ENCODE results near the gene GDPD4. TPM values are rescaled to one million over a fixed set of nuclear protein-coding genes. Genes with fewer than 3 reads are reported as not detected.

The GDPD4 gene
- total RNA-seq, 6 donors from 2014 or later = not detected

GRCh38 chr11:77197626-77198320 is 103.7 kb downstream of the GDPD4 start:
- 95% methylated on average over 10 to 14 of the region's 14 CpGs for WGBS, 2 donors
- Histone ChIP-seq H3K36me3 (no peaks in the 10 kb centered on the region), H3K9me3 (no peaks in the 10 kb centered on the region), H3K4me1 (no peaks in the 10 kb centered on the region), H3K27ac (no peak overlapping the region), H3K27me3 (no peaks in the 10 kb centered on the region), H3K4me3 (no peak overlapping the region)
- DNase-seq = peak in 1 of 2 donors; percentile 14
- ATAC-seq (ENCODE audit: low FRiP score in 2 of 2) = no peak
- TF ChIP-seq POLR2AphosphoS5 (IDR thresholded peaks at IDR 0.05) (no peak), POLR2A (IDR thresholded peaks at IDR 0.05) (no peak), EP300 (IDR thresholded peaks at IDR 0.05) (no peak)

DNA sequence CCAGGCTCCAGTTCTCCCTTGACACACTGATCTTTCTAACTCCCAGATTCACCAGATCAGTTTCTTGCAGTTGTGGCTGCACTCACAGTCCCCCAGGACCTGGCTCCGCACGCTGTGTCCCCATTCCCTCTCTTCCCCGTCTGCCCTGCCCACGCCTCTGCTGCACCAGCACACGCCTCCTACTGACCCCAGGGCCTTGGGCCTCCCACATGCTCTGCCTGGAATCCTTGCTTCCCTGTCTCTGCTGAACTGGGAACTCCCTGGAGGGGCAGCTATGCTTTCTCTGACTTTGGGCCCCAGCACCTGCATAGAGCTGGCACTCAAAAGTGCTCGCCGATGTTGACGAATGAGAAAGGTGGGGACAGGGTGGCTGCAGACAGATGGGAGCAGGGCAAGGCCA is 104.5 kb downstream of the GDPD4 start:
- ATAC-seq (ENCODE audit: low FRiP score in 2 of 2) = no peak
- H3K27me3 ChIP-seq = no peaks in the 10 kb centered on the region
- DNase-seq = peak in 1 of 2 donors; percentile 0
- no peaks in the 10 kb centered on the region for H3K9me3 ChIP-seq
- H3K4me1 ChIP-seq = no peaks in the 10 kb centered on the region
- H3K4me3 ChIP-seq = no peak overlapping the region
- TF ChIP-seq POLR2A (IDR thresholded peaks at IDR 0.05) (no peak), EP300 (IDR thresholded peaks at IDR 0.05) (no peak), POLR2AphosphoS5 (IDR thresholded peaks at IDR 0.05) (no peak)
- TF ChIP-seq, protein P1, sequence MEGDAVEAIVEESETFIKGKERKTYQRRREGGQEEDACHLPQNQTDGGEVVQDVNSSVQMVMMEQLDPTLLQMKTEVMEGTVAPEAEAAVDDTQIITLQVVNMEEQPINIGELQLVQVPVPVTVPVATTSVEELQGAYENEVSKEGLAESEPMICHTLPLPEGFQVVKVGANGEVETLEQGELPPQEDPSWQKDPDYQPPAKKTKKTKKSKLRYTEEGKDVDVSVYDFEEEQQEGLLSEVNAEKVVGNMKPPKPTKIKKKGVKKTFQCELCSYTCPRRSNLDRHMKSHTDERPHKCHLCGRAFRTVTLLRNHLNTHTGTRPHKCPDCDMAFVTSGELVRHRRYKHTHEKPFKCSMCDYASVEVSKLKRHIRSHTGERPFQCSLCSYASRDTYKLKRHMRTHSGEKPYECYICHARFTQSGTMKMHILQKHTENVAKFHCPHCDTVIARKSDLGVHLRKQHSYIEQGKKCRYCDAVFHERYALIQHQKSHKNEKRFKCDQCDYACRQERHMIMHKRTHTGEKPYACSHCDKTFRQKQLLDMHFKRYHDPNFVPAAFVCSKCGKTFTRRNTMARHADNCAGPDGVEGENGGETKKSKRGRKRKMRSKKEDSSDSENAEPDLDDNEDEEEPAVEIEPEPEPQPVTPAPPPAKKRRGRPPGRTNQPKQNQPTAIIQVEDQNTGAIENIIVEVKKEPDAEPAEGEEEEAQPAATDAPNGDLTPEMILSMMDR (IDR thresholded peaks at IDR 0.05) = no peak
- 88 to 92% methylated on average over 8 of the region's 8 CpGs for whole genome bisulfite sequencing, 2 donors
- H3K36me3 ChIP-seq = no peaks in the 10 kb centered on the region
- no peak overlapping the region for H3K27ac ChIP-seq

DNA sequence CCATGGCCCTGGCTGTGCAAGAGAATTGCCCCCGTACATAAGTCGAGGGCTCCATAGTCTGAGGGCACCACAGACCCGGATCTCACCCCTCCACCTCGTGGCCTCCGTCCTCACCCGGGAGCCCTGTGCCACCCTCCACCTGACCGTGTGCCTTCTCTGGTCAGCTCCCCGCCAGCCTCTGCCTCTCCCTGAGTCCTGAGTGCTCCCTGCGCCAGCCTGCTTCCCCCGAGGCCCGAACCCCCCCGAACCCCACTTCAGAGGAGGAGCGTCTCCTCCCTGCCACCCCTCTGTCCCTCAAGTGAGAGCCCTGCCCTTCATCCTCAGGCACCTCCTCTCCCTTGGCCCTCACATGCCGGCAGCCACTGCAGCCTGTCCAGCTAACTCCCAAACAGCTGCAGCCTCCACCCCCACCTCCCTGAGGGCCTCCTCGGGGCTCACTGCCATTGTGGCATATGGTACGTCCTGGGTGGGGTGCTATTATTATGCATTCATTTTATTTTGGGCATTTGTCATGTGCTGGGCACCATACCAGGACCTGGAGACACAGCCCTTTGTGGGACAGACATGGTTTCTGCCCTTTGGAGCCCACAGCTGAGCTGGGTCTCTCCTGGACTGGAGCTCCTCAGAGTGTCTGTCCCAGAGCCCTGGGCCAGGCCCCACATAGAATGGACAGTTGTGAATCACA is 106.3 kb downstream of the GDPD4 start:
- TF ChIP-seq, protein P1 (IDR thresholded peaks at IDR 0.05) = no peak
- no peak for TF ChIP-seq EP300 (IDR thresholded peaks at IDR 0.05)
- TF ChIP-seq POLR2A (IDR thresholded peaks at IDR 0.05) = no peak
- TF ChIP-seq POLR2AphosphoS5 (IDR thresholded peaks at IDR 0.05) = no peak
- DNase-seq (peak in 1 of 2 donors; percentile 43), ATAC-seq (ENCODE audit: low FRiP score in 2 of 2) (no peak)
- Histone ChIP-seq H3K4me1 (peaks cover 0 to 5% (median 0%) of the 10 kb centered on the region in 4 donors), H3K4me3 (no peak overlapping the region), H3K36me3 (no peaks in the 10 kb centered on the region), H3K27ac (no peak overlapping the region), H3K9me3 (no peaks in the 10 kb centered on the region), H3K27me3 (no peaks in the 10 kb centered on the region)
- 67 to 81% methylated on average over 14 to 16 of the region's 16 CpGs for WGBS, 2 donors

- Histone ChIP-seq H3K9me3 (no peaks in the 10 kb centered on the region), H3K4me3 (no peak overlapping the region), H3K4me1 (peaks cover 0 to 5% (median 0%) of the 10 kb centered on the region in 4 donors), H3K27ac (no peak overlapping the region), H3K36me3 (no peaks in the 10 kb centered on the region), H3K27me3 (no peaks in the 10 kb centered on the region)
- TF ChIP-seq POLR2AphosphoS5 (IDR thresholded peaks at IDR 0.05) (no peak), POLR2A (IDR thresholded peaks at IDR 0.05) (no peak), EP300 (IDR thresholded peaks at IDR 0.05) (no peak)
- TF ChIP-seq, protein P1 (IDR thresholded peaks at IDR 0.05) = no peak
- 90 to 96% methylated on average over 8 to 15 of the region's 15 CpGs for WGBS, 2 donors
- ATAC-seq (ENCODE audit: low FRiP score in 2 of 2) = no peak
- DNase-seq = peak in 1 of 2 donors; percentile 45
These were observed 107.3 kb downstream of the GDPD4 start for GRCh38 chr11:77193911-77194830.

GRCh38 chr11:77193167-77193566 is 108.3 kb downstream of the GDPD4 start:
- no peak overlapping the region for H3K4me3 ChIP-seq
- no peaks in the 10 kb centered on the region for H3K9me3 ChIP-seq
- peaks cover 0 to 5% (median 0%) of the 10 kb centered on the region in 4 donors for H3K4me1 ChIP-seq
- no peak for DNase-seq
- no peaks in the 10 kb centered on the region for H3K36me3 ChIP-seq
- TF ChIP-seq POLR2AphosphoS5 (IDR thresholded peaks at IDR 0.05) (no peak), EP300 (IDR thresholded peaks at IDR 0.05) (no peak), POLR2A (IDR thresholded peaks at IDR 0.05) (no peak)
- TF ChIP-seq, protein P1 (IDR thresholded peaks at IDR 0.05) = no peak
- no peak for ATAC-seq (ENCODE audit: low FRiP score in 2 of 2)
- no peaks in the 10 kb centered on the region for H3K27me3 ChIP-seq
- no peak overlapping the region for H3K27ac ChIP-seq

Data from upper lobe of left lung (tissue), 6 donors.